CD4-positive, alpha-beta T cell treated with Interleukin-6 at 100 ng/mL for 8 hours (primary cell): Measurements from ENCODE around the gene NKAIN2.
"Not testable (repeated sequence)": the region's sequence is repeated elsewhere in the genome, so short reads cannot be mapped to it uniquely, and the experiment has no call there.

Source experiments
- DNase-seq: peaks from one replicate; pipeline ENCODE4 v3.0.0-alpha.2; 2020; ENCODE audit warnings: mixed read lengths, low spot score

Gene NKAIN2

DNA sequence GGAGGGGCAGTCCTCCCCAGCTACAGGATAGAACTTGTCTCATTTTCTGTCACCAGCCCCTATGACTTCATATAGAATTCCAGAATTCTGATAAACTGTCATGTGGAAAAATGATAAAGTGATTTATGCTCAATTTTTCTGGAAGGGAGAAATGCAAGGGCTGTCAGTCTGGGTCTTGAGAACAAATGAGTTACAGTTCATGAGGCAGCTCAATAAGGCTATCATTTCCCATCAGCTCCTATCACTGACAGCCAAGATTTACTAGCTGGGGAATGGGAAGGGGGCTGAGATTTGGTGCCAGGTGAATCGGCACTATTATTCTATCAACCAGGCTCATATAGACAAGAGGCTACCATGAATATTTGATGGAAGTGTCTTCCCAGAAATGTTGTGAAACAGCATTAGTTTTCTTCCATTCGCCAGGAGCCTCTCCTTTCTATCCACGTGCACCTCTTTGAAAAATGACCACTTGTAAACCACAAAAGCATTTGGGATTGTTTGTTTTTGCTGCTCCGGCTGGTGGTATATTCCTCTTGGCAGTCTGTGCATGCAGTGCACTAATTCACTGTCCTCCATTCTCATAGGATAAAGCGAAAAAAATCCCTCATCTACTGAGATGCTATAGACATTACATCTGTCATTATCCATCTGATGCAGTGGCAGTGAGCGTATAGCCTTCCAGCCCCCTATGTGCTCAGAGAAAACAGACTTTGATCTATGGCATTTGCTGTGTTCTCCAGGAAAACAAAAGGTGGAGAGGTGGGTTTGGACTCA lies 629.9 kb downstream of the NKAIN2 start:
- DNase-seq, result no peak

DNA sequence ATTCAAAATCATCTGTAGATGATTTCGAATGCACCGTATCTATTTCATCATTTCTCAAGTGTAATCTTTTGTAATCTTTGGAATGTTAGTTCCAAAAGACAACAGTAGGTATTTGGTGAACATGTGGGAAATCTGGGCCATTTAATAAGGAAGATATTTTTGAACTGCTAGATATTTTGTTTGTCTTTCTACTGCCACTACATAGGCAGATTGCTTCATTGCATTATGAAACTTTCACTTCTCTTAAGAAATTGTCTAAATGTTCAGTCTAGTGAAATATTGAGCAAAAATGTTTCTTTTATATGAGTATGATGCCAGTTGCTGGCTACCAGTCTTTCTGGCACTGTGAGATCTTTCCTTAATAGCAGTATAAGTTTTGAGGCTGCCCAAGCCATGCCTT lies 630.8 kb downstream of the NKAIN2 start:
- no peak for DNase-seq

DNA sequence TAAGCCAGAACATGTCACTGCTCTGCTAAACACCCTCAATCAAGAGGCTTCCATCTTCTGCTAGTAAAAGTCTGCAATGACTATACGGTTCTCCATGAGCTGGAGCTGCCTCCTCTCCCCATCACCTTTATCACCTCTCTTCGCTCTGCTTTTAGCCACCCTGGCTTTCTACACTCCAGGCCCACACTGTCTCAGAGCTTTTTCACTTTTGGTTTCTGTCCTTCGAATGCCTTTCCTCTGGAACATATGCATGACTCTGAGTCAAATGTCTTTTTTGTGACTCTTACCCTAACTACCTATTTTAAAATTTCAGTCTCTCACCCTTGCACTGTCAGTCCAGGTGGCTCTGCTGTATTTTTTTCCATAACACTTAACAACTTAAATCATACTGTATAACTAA lies 633.1 kb downstream of the NKAIN2 start:
- DNase-seq, result no peak

DNA sequence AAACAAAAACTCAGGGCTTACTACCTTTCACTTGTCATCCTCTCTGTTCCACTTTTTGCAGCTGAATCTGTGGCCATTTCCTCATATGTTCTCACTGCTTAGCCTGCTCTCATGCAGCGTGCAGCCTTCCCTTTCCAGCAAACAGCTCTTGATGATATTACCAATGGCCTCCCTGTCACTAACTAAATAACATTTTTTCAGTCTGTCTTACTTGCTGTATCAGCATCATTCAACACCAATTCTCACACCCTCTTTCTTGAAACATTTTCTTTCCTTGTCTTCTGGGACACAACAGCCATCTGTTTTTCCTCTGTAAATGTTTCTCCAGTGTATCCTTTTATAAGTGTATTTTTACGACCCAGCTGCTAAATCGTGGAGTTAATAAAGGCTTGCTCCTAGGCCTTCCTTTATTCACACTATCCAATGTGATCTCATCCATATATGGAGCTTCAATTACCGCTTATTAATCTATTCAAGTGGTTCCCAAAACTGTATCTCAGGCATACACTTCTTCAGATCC lies 634.9 kb downstream of the NKAIN2 start:
- no peak for DNase-seq

DNA sequence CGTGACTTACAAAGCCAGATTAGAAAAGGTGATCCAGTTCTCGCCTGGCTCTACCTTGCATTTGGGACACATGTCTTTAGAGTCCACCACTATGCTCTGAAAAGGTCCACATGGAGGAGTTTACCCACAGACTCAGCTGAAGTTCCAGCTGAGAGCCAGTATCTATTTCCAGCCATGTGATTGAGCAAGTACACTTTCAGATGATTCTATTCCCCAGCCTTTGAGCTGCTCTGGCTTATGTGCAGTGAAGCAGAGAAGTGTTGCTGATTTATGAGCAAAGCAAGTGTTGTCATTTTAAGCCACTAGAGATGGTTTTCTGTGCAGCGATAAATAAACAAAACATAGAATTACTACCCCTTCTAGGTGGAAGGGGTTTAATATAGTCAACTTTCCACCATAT lies 637.8 kb downstream of the NKAIN2 start:
- no peak for DNase-seq

DNA sequence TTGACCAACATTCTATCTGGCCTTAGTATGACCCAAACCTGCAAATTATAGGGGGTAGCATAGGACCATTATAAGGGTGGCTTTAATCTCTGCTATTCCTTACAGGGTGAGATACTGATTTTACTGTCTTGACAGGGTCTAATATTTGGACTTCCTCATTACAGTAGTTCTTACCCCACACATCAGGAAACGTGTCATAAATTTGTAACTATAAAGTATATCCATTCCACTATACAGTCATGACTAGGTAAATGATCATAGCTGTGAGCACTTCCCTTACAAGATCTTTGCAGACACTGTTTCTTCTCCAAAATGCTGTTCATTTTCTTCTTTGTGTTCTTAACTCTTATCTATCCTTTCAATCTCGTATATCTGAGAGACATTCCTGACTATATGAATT lies 639.9 kb downstream of the NKAIN2 start:
- no peak for DNase-seq

DNA sequence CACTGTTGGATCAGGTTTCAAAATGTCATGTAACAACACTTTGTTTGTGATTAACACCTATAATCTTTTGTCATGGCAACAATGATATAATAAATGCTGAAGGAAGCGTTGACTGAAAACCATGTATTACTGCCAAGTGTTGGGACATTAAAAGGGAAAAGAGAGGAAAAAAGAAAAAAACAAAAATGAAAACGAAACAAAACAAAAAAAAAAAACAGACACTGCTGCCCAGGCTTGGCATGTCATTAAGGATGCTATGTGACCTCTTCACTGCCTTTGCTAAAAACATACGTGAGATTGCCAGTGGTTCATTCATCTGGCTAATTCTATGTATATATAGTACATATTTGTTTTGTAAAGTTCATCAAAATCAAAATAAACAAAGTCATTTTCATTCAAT lies 641.9 kb downstream of the NKAIN2 start:
- DNase-seq, result no peak

DNA sequence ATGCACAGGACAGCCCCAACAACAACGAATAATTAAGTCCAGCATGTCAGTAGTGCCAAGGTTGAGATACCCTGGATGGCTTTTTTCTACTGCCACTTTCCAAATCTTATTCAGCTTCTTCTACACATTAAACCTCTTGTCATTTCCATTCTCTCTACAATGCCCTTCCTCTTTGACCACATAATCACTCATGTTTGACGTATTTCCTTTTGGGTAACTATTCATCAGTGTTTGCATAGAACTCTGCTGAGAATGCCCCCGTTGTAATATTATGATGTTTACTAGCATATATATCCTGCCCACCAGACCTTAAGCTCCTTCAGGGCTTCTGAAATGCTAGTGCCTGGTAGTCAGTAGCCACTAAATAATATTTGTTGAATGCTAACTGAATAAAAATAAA lies 643.3 kb downstream of the NKAIN2 start:
- no peak for DNase-seq

DNA sequence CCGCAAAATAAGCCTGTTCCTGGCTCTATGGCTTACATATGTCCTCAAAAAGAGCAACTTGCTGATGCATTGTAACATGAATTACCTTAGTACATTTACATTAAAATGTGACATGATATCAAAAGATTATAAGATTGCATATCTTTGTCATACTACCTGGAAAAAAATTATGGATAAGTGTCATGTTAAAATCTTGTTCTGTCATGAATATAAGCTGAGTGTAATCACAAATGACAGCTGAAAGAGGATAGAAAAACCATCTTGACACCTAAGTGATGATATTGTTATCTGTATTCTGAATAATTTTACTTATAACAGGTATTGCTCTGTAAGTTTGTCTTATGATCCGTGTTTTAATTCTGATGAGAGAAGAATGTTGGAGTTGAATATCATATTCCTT lies 655.6 kb downstream of the NKAIN2 start:
- DNase-seq, result no peak

DNA sequence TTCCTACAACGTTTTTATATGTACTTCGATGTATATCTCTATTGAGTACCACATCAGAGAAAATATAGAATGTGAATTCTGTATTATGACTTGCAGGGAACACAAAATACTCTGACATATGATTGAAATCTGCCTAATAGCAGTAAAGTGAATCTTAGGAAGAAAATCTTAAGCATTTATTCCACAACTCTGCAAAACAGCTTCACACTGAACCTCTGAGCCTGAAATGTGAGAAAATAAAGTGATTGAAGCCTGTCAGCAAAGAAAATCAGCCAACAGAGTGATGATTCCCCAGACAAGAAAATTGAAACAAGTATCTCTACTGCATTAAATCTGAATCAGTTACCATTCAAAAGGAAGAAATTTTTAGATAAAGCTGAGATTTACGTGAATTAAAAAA lies 659.1 kb downstream of the NKAIN2 start:
- DNase-seq, result no peak

DNA sequence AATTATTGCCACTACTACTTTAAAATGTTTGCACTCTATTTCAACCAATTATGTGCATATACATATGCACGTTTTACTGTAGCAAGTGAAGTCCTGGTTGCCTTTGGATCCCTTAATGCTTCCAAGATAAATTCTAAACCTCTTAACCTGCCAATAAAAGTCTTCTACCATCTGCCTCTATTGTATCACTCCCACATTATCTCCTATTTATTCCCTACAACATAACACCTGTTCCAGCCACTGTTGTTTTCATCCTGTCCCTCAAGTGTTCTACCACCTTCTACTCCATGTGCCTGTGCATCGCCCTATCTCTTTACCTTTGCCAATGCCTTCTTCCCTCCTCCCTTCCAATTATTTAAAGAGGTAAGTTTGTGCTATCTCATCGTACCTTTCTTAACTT lies 659.6 kb downstream of the NKAIN2 start:
- no peak for DNase-seq

DNA sequence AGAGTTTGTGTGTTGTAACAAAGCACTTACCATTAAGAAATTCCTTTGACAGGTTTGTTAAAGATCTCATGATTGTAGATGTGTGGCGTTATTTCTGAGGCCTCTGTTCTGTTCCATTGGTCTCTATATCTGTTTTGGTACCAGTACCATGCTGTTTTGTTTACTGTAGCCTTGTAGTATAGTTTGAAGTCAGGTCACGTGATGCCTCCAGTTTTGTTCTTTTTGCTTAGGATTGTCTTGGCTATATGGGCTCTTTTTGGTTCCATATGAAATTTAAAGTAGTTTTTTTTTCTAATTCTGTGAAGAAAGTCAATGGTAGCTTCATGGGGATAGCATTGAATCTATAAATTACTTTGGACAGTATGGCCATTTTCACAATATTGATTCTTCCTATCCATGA lies 660.9 kb downstream of the NKAIN2 start:
- DNase-seq, result not testable (repeated sequence)

DNA sequence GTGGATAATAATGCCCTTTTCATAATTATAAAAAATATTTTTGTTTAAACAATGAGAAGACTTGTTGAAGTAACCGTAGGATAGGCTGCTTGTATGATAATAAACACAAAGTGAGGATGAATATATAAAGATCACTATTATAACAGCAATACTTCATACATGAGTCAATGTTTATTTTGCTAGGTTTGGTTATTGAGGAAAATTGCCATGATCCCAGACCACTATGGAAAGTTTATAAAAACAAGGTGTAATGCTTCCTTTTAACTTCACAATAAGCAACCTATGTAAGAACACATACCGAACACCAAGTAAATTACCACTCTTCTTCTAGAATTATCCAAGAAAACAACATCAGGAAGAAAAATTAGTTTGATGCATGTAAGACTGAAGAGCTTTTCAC lies 663.3 kb downstream of the NKAIN2 start:
- DNase-seq, result no peak

DNA sequence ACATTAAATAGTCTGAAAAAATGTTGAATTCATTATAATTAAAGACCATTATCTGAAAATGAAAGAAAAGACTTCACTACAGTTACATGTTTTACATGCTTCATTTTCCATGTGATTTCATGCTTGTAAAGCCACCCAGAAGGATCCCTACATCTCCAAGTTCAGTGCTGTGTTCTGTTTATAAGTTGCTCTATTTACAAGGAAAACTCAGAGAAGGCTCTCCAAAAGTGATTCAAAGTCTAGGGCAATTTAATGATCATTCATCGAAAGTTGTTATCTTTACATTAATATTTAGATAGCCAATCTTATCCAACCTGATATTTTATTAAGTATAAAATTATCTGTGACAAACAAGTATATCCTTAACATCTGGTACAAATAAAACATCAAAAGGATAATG lies 663.7 kb downstream of the NKAIN2 start:
- no peak for DNase-seq

DNA sequence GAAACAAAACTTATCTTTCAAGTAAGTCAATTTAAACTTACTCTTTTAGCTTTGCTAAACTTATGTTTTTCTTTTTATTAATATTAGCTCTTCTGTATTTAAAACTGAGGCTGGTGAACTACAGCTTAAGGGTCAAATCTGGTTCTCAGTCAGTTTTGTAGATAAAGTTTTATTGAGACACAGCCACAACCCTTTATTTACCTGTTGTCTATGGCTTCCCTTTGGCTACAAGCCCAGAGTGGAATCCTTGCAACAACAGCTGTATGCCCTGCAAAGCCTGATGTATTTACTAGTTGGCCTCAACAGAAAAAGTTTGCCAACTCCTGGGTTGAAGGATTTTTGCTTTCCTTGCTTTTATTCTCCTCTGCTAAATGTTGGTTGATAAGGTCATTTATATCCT lies 667.1 kb downstream of the NKAIN2 start:
- DNase-seq, result no peak

DNA sequence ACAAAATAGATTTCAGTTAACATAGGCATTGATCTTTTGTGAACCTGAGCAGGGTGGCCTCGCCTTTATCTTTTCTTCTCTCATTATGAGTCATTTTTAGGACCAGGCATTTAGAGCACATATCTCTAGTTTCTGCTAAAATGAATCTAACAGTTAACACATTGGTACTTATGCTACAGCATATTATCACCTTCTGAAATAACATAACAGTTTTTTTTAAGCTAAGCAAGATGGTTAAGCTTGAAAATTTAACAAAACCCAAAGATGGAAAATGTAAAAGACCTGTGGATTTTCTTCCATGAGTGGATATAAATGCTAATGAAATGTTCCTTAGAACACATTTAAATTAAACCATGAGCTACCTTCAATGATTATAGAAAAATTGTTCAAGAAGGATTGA lies 671.5 kb downstream of the NKAIN2 start:
- DNase-seq, result no peak

DNA sequence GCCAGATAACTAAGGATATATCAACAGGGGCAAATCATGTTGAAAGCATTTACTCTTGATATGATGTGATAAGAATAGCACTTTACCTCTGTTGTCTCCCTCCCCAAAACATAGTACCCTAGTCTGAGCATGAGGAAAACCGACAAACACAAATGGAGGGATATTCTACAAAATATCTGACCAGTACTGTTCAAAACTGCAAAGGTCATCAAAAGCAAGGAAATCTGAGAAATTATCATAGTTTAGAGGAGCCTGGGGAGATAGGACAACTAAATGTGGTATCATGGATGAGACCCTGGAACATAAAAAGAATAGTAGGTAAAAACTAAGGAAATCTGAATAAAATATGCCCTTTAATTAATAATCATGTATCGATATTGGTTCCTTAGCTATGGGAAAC lies 675.2 kb downstream of the NKAIN2 start:
- DNase-seq, result no peak

DNA sequence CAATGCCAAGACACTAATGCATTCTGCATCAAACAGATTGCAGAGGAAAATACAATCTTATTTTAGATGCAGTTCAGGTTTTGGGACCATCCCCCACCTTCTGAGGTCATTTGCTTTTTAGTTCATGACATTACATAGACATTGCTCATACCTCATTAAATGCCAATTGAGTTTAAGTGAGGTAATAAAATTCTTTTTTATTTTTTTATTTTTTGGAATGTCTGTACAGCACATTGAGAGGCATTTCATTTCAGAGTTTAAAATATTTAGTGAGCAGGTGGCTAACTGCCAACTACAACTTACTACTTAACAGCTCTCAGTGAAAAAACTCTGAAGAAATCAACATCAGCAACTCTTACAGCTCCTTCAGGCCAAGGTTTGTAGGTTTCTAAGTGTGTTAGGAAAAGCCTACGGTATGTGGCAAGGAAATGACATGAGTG lies 676.3 kb downstream of the NKAIN2 start:
- no peak for DNase-seq

DNA sequence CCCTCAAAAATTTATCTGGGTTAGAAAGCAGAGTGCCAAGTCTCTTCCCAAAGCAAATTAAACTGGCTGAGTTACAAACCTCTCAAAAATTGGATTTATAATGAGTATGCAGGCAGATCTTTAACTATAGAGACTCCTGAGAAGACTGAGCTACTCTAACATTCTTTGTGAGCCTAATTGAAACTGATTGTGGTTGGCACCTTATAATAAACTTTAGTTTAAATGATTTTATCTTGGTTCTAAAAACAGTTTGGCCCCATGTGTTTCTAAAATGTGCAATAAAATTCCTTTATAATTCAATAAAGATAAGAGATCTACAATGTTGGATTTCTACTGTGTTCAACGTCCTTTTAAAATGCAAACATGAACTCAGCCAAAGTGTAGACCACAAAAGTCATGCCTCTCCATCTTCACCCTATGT lies 678.4 kb downstream of the NKAIN2 start:
- DNase-seq, result no peak

DNA sequence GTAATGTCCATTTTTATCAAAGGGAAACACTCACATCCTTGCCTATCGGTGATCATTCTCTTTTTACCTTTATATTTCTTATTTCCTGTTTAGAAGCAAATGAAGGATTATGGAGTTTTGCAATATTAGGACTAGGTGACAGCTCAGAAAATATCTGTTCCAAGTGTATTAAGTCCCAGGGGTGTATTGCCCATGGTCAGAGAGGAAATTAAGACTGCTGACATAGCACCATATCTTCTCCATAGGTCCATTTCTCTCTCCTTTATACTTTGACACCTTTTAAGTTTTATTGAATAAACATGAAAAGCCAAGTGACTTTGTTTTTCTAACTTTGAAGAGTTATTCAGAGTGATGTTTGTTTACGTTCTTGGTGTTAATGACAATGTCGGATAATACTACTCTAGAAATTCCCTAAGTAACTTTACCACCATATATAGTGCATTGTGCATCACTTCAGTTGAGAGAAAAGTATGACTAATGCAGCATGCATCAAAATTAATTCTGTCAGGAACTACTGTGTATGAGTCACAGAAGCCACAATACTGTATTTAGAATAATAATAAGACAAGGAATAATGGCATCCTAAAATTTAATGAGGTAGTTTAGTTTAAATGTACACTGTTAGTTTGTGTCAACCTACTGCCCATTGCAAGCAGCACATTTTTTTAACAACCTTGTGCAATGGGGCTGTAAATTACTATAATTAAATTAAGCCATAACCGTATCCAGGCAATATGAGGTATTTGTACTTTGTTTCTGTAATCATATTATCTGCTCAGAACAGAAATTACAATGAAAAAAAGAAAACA lies 684.2 kb downstream of the NKAIN2 start:
- DNase-seq, result no peak

DNA sequence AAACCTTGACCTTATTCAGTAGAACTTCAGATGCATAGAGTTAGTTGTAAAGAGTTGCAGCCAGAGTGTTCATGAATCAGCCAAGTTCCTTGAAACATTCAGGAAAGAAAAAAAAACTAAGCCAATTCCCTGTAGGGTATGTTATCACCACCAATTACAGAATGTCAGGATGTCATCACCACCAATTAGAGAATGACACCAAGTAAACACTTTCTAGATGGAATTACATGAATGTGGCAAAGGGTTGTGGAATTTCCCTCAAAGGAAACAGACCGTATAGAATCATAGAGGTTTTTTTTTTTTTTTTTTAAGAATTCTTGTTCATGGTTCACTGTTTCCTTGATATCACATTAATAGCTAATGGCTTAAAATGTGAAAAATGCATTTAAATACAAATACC lies 686.5 kb downstream of the NKAIN2 start:
- no peak for DNase-seq

DNA sequence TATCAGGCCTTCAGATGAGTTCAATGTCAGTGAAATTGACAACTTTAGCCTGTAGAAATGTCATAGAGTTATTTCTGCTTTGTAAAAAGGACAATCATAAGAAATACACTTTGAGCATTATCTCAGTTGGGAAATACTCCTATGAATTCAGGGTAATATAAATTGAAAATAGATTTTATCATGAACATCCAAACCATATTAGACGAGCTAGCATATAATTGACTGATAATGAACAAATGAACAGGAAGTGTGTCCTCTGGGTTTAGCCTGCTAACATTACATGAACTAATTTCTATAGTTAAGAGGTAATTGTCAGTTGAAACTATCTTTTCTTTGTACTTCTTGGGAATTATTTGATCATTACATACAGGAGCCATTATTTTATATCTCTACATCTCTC lies 689.6 kb downstream of the NKAIN2 start:
- no peak for DNase-seq

DNA sequence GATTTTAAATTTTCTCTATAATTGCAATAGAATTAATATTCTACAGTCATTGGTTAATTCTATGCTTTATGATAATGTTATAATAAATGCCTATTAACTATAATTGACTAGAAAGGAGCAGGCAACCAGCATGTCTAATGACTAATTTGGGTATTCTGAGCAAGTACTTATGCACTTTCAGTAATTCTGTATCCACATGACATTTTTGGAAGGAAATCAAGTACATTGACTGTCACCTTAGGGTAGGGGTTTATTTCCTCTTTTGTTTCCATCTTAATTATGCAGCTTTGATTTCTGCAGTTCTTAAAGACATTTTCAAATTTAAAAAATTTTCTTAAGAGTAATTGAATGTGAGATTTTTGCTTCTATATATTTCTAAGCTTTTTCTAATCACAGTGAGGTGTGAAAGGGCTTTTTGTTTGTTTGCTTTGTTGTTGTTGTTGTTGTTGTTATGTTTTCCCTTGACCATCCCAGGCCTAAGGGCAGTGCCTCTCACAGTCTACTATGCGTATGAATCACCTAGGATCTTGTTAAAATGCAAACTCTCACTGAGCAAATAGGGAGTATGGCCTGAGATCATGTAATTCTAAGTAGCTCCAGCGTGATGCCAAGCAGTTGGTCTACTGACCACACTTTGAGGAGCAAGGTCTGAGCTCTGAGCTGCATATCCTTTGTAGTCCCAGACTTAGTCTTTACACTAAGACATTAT lies 691.4 kb downstream of the NKAIN2 start:
- no peak for DNase-seq
